GM19467 (cell line): ENCODE data around the gene ZNF621.
"Not testable (repeated sequence)": the region's sequence is repeated elsewhere in the genome, so short reads cannot be mapped to it uniquely, and the experiment has no call there.

Source experiments
- ATAC-seq: cut with Tn5 transposase; IDR thresholded peaks from one replicate; pipeline ENCODE4 v1.9.1; 2021; ENCODE audit warnings: mild to moderate bottlenecking, moderate library complexity; ENCODE audit not compliant: unreplicated experiment

The ZNF621 gene

DNA sequence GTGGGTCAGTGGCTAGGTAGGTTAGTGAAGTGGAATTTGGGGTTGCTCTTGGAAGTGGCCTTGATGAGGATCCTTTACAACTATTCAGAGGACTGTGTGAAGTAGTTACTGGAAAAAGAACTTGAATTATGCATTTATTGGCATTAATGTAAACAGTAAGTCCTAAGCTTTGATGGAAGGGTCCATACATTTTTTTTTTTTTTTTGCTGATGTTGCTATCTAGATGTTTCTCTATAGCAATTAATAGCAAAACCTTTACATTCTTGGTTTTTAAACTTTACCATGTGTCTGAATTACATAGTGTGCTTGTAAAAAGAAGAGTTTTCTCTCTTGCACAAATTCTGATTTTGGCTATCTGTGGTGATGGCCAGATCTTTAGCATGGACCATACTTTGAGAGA is 9.5 kb downstream of the ZNF621 start:
- ATAC-seq = no peak

DNA sequence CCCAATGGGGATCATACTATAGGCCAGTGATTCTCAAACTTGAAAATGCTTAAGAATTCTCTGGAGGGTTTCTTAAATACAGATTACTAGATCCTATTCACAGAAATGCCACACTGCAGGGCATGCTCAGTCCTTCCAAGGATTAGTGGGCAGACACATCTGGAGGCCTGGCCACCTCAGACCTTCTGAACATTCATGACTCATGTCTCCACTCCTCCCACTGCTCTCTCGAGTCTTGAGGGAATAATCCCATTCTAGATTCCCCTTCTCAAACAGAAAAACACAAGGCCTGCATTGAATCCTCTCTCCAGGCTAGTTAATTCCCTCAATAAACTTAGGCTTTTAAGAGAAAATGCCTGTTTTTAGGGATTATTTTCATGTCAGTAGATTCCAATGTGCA is 22.1 kb downstream of the ZNF621 start:
- ATAC-seq = no peak

DNA sequence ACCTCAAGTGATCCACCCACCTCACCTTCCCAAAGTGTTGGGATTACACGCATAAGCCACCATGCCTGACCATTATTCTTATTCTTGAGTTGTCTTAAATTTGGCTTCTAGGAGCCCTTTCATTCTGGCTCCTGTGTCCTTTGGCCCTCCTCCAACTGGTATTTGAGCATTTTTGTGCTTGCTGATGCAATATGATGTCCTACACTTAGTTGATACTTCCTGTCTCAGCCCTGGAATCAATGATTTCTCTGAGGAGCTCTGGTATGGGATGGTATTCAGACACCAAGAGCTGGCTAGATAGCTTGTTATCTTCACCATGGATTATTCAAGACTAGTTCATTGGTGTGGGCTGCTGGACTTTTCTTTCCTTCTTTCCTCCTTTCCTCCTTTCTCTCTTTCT is 25.4 kb downstream of the ZNF621 start:
- no peak for ATAC-seq

DNA sequence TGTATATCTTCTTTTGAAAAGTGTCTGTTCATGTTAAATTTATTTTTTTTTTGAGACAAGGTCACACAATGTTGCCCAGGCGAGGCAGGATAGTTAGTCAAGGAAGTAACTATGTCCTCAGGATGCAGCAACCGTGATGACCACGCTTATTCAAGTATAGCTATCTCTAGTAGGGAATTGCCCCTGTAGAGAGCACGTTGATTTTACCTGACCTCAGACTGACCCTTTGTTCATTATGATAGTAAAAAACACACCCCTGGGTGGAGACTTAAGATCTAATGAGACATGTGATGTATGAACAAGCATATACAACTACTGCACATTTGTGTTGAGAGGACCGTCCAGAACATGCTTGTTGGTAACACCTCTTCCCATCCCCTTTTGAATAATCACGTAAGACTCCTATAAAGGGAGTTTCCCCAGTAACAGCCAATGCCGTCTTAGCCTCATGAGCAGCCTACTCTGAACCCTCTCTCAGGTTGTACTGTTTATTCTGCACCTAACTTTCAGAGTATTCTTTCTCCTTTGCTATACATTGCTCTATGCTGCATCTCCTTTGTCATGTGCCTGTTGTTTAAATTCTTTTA is 32.9 kb downstream of the ZNF621 start:
- ATAC-seq = no peak

DNA sequence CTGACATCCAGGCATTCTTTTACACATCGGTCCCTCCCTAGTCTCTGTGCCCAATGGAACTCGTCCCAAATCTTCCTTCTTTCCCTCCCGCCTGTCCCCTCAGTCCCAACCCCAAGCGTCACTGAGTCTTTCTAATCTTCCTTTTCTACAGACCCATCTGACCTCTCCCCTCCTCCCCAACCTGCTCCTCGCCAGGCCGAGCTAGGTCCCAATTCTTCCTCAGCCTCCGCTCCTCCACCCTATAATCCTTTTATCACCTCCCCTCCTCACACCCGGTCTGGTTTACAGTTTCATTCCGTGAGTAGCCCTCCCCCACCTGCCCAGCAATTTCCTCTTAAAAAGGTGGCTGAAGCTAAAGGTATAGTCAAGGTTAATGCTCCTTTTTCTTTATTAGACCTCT is 37.7 kb downstream of the ZNF621 start:
- not testable (repeated sequence) for ATAC-seq

DNA sequence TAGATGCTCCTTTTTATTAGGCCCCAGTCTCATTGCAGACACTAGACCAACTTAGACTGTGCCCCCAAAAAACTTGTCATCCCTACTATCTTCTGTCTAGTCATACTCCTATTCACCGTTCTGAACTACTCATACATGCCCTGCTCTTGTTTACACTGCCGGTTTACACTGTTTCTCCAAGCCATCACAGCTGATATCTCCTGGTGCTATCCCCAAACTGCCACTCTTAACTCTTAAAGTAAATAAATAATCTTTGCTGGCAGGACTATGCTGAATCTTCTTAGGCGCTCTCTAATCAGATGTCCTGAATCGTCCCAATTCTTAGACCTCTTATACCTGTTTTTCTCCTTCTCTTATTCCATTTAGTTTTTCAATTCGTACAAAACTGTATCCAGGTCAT is 40.9 kb downstream of the ZNF621 start:
- not testable (repeated sequence) for ATAC-seq

DNA sequence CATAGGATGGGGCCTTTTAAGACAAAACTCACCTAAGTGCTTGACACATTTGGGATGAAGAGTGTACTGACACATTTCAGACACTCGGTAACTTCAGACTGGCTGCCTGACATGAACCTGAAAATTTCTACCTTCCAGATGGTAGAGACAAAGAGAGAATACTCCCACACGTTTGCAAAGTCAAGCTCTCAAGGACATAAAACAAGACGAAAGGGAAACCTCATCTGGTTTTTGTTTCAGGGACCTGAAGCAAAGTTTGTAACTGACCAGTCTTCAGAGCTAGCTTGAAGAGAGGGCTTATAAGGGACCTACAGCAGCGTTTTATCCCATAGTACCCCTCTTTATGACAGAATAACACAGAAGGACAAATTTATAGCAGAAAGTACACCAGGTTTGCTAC is 41.9 kb downstream of the ZNF621 start:
- ATAC-seq = no peak

DNA sequence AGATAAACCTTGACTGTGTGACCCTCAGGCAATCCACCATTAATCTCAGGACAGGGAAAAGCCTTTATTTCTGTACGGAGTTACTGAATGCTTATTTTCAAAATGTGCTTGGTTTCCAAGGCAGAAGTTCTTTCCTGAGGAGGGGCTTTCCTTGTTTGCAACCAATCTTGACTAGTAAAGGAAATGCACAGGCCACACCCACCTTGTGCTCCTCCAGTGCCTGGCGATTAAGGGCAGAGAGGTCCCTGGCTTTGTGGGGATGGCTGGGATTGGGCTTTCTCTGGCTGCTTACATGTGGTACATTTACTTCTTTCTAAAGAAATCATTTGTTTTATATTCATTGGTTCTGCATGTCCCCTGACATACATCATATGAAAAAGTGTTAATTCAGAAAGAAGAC is 47.8 kb downstream of the ZNF621 start:
- ATAC-seq = no peak

DNA sequence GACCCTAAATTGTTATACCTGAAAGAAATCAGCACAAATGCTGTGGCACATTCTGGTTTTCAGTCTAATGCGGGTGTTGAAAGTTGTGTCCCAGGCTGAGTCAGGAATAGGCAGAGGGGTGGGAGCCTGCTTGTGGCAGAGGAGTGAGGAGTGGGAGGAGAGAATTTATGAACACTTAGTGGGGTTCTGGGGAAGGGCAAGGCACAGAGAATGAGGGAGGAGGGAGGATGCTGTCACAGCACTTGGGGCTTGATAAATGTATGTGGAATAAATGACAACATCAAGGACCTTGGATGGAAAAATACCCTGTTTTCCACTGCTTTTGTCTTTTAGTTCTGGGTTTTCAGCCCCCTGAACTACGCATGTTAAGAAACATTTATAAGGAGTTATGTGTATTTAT is 49.3 kb downstream of the ZNF621 start:
- ATAC-seq = no peak

DNA sequence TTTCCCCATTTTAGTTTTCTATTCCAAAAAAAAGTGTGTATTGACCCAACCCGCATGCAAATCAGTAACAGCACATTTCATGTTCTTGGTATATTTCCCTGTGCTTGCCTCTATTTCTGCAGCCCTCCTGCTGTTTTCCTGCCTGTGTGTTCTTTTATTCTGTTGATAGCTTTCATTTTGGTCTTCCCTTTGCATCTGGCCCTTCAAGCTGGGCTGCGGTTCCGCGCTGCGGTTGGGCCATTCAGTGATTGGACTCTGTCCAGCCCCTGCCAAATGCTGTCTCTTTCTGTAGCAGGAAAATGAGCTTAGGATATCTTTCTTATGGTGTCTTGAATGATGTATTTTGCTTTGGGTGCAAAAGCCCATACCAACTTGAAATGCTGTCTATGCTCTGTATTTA is 49.9 kb downstream of the ZNF621 start:
- no peak for ATAC-seq

DNA sequence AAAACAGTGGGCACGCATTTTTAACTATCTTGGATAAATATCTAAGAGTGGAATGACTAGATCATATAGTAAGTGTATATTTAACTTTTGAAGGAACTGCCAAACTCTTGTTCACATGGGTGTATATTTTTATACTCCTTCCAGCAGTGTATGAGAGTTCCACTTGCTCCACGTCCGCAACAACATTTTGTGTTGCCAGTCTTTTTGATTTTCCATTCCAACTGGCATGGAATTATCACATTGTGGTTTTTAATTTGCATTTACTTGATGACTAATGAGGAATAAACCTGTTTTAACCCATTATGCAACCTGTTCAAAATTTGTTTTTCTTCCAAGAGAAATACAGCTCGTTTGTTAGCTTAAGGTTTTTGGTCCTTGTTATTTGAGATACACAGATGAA is 51.6 kb downstream of the ZNF621 start:
- ATAC-seq = no peak

DNA sequence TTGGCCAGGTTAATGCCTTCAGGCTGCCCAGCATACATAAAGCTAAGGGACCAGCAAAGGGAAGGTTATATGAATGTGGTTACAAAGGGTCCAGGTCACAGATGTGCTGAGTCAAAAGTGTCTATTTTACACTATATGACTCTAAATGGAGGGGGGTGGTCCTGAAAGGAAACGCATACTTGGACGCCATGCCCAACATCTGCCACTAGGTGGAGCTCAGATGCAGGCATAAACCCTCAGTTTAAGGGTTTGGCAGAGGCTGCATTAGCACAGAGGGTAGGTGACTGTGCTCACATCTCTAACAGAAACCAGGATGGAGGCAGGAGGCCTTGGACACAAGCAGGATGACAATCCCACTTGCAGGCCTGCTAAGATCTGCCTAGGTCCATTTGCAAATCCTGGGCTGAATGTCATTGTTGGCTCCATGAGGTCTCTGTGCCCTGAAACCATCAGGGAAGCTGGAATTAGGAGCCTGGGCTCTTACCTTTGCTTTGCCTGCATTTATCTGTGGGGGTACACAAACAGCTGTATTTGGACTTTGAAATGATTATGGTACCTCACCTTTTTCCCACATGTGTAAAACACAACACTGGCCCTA is 55.8 kb downstream of the ZNF621 start:
- ATAC-seq = no peak

DNA sequence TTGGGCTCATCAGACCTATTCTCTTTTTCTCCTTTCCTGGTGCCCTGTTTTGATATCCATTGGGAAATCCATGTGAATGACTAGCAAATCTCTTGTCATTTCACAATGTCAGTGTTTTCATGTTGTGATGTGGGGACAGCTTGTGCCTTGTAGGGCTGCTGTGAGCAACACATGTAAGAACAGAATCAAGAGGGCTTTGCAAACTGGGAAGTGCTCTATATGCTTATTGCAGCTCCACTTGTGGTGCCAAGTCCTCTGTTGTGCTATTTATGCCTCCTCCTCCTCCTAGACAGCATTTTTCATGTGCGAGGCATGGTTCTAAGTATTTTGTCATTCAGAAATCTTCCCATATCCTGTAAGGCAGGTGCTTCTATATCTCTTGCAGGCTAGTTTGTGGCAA is 56.4 kb downstream of the ZNF621 start:
- ATAC-seq = no peak

DNA sequence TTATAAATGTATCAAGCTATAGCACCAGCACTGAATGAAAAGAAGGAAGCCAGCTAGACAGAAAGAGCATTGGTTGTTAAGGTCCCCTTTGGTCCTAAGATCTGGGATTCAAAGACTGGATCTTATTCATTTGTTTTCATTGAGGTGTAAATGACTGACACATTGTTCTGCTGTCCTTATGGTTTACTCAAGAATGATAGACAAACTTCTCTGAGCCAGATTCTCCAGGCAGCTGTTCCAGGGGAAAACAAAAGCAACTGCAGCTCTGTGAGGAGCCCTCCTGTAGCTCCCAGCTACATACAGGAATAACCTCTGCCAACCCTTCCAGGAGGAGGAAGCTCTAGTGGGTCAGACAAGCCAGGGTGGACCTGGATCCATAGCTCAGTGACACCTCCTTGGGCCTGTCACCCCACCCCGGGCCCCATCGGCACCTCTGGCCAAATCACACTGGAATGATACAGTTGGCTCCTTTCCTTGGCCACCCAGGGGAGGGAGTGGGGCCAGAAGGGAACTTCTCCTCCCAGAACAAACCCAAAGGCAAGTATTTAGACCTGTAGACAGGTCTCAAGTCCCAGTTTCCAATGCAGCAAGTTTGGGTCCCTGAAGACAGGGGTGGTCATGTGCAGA is 57.8 kb downstream of the ZNF621 start:
- no peak for ATAC-seq

DNA sequence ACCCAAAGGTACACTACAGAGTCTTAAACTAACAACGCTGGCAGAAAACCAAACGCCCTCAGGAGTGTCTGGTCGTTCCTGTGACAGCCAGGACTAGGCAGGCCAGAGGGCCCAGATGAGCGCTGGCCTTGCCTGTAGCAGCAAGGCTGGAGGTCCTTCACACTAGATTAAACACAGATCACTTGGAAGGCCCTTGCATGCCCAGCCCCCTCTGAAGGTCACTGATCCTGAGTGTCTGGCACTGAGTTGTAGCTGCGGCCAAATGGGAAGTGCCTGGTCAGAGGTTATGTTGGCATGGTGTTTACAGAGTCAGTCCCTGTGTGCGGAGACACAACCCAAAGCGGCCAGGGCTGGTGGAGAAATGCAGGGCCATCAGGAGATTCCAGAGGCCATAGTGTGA is 58.9 kb downstream of the ZNF621 start:
- ATAC-seq = no peak

DNA sequence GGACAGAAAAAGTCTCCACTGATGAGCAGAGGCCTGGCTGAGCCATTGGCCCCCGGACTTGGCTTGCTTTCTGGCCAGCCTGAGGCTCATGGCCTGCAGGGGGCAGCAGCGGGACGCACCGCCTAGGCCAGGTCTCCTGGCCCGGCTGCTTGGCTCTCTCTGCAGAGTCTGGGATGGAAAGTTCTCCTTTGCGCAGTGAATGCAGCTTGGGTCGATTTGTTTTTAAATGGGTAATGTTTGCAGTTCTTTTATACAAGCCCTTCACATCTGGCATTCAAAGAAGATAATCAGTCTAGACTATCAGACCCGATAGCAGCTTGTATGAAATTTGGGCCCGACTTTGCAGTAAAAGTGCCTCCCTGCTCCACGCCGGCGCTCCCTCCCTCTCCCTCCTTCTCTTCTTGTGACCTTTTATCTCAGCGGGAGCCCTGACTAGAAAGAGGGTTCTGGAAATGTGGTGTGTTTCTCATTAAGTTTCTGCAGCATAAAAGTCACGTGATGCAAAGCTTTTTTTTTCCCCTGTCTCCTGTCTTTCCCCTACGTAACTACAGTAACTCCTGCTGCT is 59.9 kb downstream of the ZNF621 start:
- no peak for ATAC-seq

DNA sequence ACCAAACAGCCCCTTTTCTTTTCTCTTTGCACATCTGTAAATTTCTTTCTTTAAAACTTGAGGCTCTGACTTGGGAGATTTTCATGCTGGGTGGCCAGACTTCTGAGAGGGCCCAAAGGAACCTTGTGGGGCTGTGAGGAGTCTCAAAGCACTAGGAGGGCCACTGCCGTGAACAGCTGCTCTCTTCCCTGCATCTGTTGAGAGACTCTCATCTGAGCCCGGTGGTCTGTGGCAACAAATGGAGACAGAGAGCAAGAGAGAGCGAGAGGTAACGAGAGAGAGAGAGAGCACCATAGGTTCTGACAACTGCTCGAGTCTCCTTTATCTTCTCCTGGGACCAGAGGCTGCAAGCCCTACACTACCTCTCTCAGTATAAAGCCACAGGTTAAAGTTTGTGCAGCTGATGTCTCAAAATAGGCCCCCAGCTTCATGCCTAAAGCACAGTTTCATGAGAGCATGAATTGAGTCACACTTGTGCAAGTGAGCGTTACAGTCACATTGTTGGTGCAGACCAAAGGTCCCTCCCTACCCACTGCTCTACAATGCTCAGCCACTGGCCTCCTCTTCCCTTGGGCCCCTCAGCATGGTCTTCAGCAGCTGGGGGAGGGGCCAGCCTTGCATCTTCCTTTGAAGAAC is 60.7 kb downstream of the ZNF621 start:
- no peak for ATAC-seq

DNA sequence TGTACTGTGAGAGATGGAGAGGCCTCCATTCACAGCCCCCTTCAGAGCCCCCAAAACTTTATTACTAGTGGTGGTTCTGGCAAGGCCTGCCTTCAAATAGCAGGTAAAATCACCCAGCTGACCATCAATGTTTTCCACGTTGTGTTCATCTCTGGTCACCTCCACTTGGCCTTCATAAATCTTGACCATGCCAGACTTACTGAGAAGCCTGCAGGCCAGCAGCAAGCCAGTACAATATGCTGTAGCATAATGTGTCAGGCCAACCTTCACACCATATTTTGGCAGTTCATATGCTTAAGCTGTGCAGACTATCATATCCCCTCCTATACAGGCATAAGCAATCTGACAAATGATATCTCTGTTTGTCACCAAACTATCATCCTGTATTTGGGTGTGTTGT is 62.1 kb downstream of the ZNF621 start:
- ATAC-seq = no peak

DNA sequence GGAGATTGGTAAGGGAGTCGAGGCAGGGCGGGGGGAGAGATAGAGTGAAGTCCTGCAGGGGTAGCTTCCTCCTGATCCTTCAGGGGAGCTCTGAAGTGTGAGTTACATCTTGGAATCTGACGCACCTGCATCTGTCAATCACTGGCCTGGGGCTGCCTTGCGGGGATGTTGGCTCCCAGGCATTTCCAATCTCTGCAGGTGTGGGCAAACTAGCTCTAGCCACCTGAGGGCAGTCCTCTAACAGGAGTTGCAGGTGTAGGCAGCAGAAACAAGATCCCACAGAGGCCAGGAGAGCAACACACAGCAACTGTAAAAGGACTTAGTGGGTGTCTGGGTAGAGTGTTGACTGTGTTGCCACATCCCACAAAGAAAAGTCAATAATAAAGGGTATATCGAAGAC is 63.6 kb downstream of the ZNF621 start:
- no peak for ATAC-seq
